ENCODE data around the gene IGF1R.

GRCh38 chr15:98981851-98982722, 333.7 kb downstream of the IGF1R start:
- no peak for TF ChIP-seq CTCF (conservative IDR thresholded peaks at IDR 0.05)
- TF ChIP-seq EZH2 (IDR thresholded peaks at IDR 0.05; ENCODE audit: low read depth): no peak
